GM12892 (cell line): ENCODE results near the gene TNXB.
A peak's percentile ranks its signal among the peaks of the same experiment; 100 is the strongest.

ENCODE experiments used
- DNase-seq: peaks from one replicate; pipeline ENCODE4 v3.0.0; 2011; ENCODE audit not compliant: insufficient read length
- FAIRE-seq: peaks from 2 replicates; lab custom pipeline; 2011; peaks lifted over from hg19 to GRCh38; lab: Jason Lieb, UNC
- POLR2A ChIP-seq: IDR thresholded peaks from 2 replicates; pipeline ENCODE4 v1.6.1; 2011; ENCODE audit warnings: low read depth, low read length, control low read depth
- POLR2AphosphoS5 ChIP-seq: IDR thresholded peaks from 2 replicates; pipeline ENCODE4 v1.6.1; 2011; ENCODE audit warnings: low read depth, low read length, control low read depth
- TAF1 ChIP-seq: IDR thresholded peaks from 2 replicates; pipeline ENCODE4 v1.6.1; 2011; ENCODE audit warnings: low read depth, mild to moderate bottlenecking, control low read depth, low read length, borderline replicate concordance

TNXB gene

DNA sequence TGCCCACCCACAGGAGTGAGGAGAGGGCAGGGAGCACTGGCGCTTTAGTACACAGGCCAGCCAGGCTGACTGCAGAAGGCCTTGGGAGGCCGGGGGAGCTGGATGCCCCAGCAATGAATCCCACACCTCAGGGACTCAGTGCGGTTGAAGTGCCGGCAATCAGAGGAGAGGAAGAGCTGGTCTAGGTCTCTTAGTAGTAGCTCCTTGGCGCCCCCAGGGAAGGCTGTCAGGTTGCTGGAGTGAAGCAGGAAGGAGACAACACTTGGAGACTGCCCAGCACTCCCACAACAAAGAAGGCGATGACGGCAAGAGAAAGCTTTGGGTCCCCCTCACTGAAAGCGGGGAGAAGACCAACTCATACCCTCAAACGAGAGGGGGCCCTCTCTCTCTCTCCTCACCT is 8.3 kb upstream of the TNXB start:
- no peak for FAIRE-seq
- TF ChIP-seq POLR2A (no peak), POLR2AphosphoS5 (no peak), TAF1 (no peak)
- DNase-seq = no peak

DNA sequence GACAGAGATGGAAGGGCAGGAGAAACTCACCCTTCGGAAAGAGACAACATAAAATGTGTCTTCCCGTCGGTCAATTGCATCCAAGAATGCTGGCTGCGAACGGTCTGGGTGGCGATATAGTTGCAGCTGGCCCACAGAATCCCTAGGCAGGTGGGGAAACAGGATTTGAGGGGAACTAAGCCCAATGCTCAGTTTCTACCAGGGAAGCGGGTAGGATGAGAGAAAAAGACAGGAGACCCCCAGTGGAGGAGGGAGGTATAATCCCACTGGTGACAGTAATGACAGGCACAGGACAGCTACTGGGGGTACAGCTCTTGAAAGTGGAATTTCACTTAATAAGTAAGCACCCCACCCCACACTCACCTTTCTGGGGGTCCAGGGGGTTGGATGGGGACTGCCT is 7.5 kb upstream of the TNXB start:
- FAIRE-seq = no peak
- DNase-seq = no peak
- no peak for TF ChIP-seq TAF1
- TF ChIP-seq POLR2A = no peak
- no peak for TF ChIP-seq POLR2AphosphoS5

DNA sequence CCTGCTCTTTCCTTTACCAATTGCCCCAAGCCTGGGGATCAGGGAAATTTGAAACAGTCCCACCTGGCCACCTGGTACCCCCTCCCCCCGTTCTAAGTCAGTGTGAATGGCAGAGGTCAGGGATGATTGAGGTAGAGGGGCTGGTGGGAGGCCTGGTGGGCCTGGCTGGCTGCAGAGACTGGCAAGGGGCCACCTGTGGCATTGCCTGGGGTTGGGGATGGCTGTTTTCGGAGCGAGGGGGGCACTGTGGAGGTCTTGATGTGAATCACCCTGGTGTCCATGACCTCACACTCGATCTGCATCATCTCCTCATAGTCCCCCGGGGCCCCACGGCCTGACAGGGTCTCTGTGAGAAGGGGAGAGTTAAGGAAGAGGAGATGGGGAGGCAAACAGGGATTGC is 6.5 kb upstream of the TNXB start:
- no peak for TF ChIP-seq TAF1
- TF ChIP-seq POLR2A = no peak
- no peak for TF ChIP-seq POLR2AphosphoS5
- no peak for FAIRE-seq
- DNase-seq = no peak

DNA sequence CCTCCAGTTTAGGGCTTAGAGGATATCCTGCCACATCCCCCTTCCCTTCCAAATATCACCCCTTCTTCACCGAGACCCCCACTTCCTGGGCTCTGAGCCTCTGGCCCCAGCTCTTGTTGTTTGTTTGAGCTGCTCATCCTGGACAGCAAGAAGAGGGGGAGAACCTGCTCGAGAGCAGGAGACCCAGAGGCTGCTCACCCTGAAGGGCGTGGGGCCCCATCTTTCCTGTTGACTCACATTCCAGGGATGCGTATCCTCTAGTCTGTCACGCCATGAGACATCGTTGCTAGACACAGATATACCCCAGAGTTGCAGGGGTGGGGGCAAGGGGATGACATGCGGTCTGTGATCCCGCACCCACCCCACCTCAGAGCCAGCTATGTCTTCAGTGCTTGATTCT is 5.7 kb upstream of the TNXB start:
- TF ChIP-seq POLR2A (no peak), POLR2AphosphoS5 (no peak), TAF1 (no peak)
- DNase-seq (no peak), FAIRE-seq (no peak)

DNA sequence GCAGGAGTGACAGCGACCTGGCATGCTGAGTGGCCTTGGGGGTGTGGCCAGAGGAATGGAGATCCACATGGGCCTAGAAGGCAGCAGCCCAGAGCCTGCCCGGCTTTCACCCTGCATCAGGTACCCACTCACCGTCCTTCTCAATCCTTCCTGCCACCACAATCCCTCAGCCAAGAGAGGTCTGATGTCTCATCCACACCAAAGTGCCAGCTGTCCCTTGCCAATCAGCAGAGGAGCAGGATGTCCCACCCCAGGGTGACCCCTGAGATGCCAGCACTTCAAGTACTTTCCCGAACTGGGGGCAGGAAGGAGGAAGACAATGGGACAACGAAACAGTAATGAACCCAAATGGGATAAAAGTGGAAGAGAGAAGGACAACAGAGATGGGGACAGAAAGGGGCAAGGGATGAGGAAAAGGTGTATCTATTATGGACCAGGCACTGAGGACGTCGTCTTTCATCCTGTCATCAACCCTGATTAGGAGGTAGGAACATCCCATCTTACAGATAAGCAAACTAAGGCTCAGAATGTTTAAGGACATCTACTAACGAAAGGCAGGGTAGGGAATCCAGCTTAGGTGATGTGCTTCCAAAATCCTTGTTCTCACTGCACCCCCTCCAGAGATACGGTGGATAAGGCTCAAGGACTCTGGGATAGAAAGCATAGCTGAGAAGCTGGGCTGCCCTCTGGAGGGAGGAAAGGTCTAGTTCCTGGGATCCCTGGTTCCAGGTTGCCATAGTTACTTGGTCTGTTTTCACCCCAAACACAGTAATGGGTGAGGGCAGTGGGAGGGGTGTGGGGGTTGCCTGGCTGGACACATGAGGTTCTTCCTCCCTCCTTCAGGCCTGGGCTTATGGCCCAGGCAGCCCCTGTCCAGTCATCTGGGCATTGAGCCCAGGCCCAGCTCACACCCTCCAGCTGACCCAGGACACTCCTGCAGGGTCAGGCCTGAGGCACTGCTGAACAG is 4.5 kb upstream of the TNXB start:
- no peak for DNase-seq
- no peak for FAIRE-seq
- TF ChIP-seq POLR2A (no peak), POLR2AphosphoS5 (no peak), TAF1 (no peak)

DNA sequence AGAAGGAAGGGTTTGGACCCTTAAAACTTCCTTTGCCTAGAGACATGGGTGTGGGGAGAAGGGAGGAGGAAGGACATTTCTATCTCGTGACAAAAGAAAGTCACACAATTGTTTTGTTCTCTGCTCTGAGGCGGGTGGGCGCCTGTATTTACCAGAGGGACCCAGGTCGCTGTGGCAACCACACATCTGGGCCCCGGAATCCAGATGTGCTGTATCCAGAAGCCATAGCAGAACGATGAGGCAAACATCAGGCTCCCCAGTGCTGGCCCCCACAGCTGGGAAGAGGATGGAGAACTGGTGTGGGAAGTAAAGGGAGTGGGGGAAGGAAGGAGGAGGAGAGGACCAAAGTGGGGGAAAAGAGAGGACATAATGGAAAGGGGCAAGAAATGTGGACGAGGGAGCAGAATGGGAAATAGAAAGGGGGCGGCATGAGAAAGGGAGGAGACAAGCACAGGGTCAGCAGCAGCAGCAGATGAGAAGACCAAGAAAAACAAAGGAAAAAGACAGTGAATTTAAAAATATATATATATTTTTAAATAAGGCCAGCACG is 3.4 kb upstream of the TNXB start:
- no peak for TF ChIP-seq POLR2A
- no peak for TF ChIP-seq TAF1
- TF ChIP-seq POLR2AphosphoS5 = no peak
- FAIRE-seq (no peak), DNase-seq (no peak)

DNA sequence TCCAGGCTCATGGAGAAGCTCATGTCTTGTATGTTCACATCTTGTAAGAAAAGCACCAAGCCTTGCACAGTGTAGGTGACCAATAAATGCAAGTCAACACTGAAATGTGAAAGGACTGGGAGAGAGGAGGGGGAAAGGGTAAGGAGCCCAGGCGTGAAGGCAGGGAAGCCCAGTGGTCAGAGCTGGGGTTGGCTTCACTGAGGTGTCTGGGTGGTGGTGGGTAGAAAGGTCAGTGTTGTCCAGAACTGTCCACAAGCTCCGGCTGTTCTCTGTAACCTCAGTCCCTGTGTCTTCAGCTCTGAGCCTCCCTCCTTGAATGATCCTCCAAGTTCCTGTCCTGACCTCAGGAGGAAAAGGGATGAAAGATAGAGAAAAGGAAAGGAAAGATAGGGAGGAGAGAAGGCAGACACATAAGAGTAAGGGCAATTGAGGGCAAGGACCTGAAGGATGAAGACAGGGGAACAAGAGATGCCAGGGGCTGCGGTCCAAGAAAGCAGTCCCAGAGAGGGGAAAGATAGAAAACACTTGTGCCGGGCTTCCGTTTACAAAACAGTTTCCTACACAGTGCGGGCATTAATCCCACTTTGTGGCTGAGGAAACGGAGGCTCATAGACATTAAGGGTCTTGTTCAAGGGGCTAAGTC is 2.4 kb upstream of the TNXB start:
- FAIRE-seq = no peak
- TF ChIP-seq TAF1 (no peak), POLR2AphosphoS5 (no peak), POLR2A (no peak)

DNA sequence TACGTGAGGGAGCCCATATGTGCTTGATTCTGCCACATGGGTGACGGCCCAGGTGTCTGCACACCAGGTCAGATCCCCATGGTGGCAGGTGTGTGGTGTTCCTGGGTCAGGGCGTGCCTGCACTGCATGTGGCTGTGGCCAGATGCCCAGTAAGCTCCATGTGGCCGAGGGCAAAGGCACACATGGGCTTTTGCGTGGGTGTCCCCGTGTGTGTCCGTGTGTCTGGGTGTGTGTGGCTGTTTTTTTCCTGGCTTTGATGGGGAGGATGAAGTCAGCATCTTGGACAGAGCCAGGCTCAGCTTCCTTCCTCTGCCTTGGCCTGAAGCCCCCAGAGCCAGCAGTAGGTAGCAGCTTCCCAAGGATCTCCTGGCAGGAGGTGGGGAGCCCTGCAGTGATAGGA is 1.5 kb upstream of the TNXB start:
- TF ChIP-seq POLR2AphosphoS5 = 0 out of 2 replicates have a peak, but pooled peaks have one; percentile 33
- no peak for TF ChIP-seq TAF1
- FAIRE-seq (no peak), DNase-seq (no peak)

More for the DNA sequence above, 2.4 kb upstream of the TNXB start:
- no peak for DNase-seq

DNA sequence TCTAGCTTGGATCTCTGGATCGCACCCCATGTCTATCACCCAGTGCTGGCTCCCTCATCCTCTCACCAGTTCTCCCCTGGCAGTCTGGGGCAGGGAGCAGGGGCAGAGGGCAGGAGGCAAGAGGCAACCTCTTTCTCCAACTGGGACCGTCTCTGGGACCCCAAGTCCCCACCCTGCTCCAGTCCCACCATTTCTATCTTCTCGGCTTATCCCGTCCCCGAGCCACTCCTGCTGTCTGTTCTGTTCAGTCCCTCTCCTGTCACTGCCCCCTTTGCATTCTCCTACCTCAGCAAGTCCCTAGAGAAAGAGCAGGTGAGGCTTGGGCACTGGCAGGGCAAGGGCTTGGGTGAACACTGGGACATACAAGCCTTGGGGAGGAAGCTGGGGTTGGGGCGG is 625 bp upstream of the TNXB start:
- DNase-seq (no peak), FAIRE-seq (no peak)
- no peak for TF ChIP-seq TAF1

DNA sequence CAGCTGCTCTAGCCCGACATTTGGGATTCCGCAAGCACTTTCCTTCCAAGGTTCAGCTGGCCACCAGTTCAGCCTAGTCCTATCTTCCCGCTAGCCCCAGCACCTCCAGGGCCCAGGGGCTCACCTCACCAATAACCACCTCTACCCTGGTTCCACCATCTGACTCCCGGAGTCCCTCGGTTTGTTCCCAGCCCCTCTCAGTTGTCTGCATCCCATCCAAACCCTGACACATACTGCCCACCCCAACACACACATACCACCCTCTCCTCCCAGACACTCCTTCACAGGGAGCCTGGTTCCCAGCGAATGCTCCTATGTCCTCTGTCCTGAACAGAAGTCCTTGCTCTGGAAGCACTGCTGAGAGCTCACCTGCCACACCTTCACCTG is 418 bp downstream of the TNXB start:
- FAIRE-seq (no peak), DNase-seq (no peak)
- no peak for TF ChIP-seq TAF1
- TF ChIP-seq POLR2AphosphoS5 = no peak
- no peak for TF ChIP-seq POLR2A

DNA sequence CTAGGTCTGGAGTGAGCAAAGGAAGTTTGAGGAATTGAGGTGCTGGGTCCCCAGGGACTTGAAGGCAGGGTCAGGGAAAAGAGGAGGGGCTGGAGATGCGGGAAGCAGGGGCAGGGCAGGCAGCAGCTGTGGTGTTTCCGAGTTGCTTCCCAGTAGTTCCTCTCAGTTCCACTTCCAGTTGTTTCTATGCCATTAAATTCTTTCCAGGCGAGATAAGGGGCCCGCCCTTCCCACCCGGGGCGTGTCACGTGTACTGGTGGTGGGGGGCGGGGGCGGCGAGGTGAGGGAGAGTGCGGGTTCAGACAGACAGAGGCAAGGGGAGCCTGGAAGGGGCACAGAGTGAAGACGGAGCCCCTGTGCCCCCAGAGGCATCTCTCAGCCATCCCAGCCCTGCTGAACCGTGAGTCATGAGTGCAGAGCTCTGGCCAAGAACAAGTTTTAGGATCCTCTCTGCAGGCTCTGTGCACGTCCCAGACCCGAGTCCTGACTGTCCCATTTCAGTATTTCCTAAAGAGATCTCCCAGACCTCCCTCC is 977 bp downstream of the TNXB start:
- TF ChIP-seq POLR2A = no peak
- no peak for TF ChIP-seq POLR2AphosphoS5
- no peak for TF ChIP-seq TAF1
- FAIRE-seq = no peak
- no peak for DNase-seq

DNA sequence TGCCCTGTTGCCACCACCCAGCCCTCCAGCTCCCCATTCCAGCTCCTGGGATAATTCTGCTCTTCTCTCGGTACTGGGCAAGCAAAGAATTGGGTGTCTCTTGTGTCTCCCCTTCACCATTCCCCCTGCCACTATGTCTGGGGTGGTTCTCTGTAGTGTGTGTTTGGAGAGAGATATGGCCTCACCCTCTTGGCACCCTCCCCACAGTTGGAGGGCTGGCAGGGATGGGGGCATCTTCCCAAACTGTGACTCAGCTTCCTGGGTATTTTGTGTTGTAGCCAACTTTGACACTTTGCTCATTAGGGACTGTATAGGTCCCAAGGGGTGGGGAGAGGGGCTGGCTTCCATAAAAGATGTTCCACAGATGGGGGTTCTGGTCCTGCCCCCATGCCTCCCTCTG is 1.7 kb downstream of the TNXB start:
- no peak for FAIRE-seq
- DNase-seq = no peak
- no peak for TF ChIP-seq POLR2A
- TF ChIP-seq TAF1 = no peak
